Cardiac septum (tissue), 1 donor: Measurements from ENCODE around the gene NIN. TPM values are rescaled to one million over a fixed set of nuclear protein-coding genes. Genes with fewer than 3 reads are reported as not detected.

ENCODE experiments used
- DNase-seq: peaks from one replicate; pipeline ENCODE4 v3.0.0-alpha.2; 2020; ENCODE audit warnings: low spot score
- intact Hi-C: fragments of 100-400 bp; cut with DNase I; formaldehyde crosslinking; loops from one replicate; pipeline ENCODE4 v1.14.0; 2022
- total RNA-seq: library from RNA; stranded (reverse); fragmentation: NEBNext Ultra II Directional; extraction: Animal tissue kit (Norgen Biotek cat#: 25700); gene quantifications from one replicate; pipeline ENCODE4 v1.2.1, GENCODE V29; 2021
- donor health status: DM: no; HTN: no; CAD: no.

The NIN gene
- total RNA-seq, 1 donor from 2014 or later = 59.2 TPM

DNA sequence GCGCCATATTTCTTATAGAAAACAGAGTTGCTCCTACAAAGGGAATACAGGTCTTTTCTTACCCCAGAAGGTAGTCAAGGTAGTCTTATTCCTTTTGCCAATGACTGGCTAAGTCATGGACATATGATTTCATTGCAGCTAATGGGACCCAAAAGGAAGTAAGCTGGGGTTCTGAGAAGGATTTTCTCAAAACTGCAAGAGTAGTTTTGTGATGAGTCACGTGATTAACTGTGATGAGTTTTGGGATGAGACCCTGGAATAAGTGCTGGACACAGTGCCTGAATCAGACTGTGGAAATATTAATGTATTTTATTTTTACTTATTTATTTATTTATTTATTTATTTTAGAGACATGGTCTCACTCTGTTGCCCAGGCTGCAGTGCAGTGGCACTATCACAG, 13.4 kb upstream of the NIN start:
- intact Hi-C loops = no loop called here
- no peak for DNase-seq

DNA sequence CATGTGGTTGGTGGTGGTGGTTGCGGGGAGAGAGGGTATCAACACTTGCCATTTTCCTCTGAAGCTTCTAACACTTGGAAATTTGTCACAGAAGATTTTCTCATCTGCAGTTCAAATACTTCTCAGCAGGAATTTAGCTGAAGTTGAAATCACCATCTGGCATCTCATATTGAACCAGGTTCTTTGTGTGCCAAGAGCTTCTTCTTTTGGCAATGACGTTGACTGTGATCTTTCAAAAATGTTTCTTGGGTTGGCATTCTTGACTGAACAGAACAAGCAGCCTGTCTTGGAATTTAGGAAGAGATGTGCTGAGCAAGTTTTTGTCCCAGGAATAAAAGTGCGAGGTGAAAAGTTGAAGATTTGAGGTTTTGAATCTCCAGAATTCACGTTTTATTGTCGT, 8.7 kb upstream of the NIN start:
- DNase-seq = no peak
- intact Hi-C loops = no loop called here

DNA sequence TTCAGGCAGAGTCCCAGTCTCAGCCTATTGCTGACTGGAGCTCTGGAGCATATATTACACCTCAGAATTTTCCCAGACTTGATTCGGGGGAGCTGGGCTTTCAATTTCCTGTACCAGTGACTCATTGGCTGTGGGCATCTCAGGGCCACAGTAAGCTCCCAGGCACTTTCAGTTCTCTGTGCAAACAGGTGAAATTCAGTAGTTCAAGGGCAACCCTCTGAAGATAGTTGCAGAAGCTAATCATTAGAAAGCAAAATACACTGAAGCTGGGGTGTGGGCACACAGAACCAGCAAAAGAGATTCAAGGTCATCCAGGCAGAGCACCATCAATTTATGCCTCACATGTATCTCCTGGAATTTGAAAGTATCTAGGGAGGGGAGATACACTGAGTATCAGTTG, 8.1 kb upstream of the NIN start:
- no peak for DNase-seq
- intact Hi-C loops = no loop called here

DNA sequence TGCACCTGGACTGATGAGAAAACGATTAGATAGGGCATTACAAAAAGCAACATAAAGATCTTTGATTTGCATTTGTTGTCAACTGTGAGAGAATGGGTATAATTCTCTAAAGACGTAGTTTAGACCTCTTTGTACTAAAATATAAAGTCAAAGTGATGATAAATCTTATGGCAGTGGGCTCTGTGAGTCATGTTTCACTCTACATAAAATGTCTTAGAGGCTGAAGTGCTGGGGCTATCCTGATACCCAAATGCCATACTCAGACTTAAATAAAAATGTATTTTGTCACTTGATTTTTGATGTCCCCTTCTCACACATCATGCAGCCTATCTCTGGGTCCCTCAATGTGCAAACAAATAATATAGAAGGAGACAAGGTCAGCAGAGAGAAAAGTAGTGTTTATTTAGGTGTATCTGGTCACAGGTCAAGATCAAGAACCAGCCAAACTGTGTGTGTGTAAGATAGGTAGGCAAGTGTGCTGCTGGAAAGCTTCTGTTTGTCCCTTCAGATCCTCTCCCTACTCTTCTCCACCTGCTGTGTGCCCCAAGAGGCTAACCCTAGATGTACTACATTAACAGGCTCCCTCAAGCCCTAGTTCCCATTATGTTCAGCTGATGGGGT, 7.0 kb upstream of the NIN start:
- intact Hi-C loops = no loop called here
- no peak for DNase-seq

DNA sequence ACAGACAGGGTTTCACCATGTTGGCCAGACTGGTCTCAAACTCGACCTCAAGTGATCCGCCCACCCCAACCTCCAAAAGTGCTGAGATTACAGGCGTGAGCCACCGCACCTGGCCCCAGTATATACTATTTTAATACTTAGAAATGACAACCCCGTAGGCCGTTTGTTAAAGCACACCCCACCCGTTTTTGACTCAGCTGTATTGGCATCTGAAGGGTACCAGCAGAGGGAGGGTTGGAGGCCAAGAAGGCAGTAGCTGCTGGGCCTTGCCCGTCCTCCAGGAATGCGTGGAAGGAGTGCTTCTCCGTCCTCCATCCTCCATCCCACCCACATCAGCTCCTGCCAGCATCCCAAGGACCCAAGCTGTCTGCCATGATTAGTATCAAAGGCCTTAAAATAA, 6.3 kb upstream of the NIN start:
- intact Hi-C loops = no loop called here
- DNase-seq = no peak

DNA sequence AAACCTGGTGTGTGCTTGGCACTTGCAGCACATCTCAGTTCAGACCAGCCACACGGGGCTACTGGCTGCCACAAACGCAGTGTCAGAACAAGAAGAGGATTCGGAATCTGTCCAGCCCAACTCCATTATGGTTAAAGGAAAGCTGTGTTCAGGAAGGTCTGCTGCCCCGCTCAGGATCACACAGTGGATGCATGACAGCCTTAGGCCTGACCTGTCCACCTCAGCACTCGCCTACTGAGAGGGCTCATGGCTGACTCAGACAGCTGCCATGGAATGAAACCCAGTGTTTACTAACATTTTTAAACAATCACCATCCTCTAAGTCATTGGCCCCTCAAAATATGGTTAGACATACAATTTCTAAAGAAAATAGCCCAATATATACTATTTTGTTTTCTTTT, 5.6 kb upstream of the NIN start:
- no peak for DNase-seq
- intact Hi-C loops = no loop called here

DNA sequence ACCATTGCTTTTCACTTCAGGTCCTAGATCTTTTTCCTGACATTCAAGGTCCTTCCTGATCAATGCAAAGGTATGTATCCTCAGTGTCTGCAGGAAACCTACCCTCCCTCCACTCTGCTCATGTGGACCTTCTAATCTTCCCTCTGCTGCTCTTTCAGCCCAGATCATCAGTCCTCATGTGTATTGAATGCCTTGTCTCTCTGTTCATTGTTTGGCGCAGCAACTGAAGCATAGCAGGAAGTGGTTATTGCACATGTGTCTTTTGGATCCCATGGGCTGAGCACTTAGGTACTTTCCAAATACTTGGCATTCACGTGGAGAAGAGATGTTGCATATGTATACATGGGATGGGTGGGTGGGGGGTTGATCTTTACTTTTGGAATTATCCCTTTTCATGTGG, 4.3 kb upstream of the NIN start:
- no peak for DNase-seq
- intact Hi-C loops = no loop called here

DNA sequence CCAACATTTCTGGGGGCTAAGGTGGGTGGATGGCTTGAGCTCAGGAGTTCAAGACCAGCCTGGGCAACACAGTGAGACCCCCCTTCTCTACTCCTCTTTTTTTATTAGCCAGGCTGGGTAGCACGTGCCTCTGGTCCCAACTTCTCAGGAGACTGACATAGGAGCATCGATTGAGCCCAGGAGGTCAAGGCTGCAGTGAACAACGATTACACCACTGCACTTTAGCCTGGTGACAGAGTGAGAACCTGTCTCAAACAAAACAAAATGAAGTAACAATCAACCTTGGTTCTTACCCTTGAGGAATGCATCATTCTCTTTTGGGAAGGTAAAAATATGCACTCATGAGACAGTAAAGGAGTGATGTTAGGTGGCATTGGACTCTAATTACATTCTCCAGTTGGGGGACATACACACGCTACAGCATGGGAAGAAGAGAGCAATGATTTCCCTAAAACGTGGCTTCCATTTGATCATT, 3.9 kb upstream of the NIN start:
- no peak for DNase-seq
- intact Hi-C loops = loop anchor here (5.0 kb wide), 1 partner anchor 58 kb away; no protein-coding TSS in a partner anchor

DNA sequence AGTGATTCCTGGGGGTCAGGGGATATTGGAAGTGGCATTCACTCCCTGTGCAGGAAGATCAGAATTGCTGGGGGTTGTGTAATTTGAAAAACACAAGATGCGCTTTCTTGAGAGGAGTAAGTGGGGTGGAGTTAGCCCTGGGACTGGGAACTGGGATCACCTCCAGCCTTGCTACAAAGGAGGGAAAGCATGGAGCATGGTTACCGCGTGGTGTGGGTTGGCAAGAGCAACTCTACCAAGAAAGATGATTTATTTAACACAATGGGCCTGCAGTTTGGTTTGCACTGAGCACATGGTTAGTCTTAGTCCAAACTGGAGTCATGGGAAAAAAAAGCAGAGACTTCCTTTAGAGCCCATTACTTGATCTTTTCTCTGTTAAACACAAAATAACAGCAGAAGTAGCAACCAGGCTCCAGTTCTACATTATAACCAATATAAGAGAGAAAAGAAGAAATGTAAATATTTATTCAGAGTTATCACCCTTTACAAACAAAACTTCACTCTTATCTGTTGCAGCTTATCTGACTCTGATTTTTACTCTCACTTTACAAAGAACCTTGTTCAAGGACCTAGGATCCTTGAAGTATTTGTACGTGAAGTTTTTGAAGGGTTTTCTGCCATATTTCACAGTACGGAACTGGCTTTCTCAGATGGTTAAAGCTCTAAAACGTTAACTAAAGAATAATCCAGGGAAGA, 2.1 kb upstream of the NIN start:
- no peak for DNase-seq
- intact Hi-C loops = loop anchor here (5.0 kb wide), 1 partner anchor 56 kb away; no protein-coding TSS in a partner anchor

DNA sequence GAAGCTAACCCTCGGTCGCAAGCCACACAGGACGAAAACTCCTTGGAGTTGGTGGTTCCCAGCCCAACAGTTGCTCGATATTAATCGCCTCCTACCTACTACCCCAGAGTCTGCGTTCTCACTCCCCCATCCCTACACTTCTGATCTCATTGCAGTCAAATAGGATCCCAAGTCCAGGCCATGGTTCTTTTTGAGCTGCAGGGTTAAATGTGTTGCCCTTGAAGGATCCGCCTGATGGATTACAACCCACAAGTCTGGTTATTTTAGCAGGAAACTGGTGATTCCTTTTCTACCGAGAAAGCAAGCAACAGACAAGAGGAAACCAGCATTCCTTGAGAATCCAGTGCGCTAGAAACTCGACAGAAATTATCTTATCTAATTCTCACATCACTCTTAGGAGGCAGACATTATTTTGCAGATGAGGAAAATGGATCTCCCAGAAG, 785 bp upstream of the NIN start:
- DNase-seq = no peak
- intact Hi-C loops = loop anchor here (1.0 to 5.0 kb wide), 3 partner anchors 28 to 54 kb away; no protein-coding TSS in a partner anchor

DNA sequence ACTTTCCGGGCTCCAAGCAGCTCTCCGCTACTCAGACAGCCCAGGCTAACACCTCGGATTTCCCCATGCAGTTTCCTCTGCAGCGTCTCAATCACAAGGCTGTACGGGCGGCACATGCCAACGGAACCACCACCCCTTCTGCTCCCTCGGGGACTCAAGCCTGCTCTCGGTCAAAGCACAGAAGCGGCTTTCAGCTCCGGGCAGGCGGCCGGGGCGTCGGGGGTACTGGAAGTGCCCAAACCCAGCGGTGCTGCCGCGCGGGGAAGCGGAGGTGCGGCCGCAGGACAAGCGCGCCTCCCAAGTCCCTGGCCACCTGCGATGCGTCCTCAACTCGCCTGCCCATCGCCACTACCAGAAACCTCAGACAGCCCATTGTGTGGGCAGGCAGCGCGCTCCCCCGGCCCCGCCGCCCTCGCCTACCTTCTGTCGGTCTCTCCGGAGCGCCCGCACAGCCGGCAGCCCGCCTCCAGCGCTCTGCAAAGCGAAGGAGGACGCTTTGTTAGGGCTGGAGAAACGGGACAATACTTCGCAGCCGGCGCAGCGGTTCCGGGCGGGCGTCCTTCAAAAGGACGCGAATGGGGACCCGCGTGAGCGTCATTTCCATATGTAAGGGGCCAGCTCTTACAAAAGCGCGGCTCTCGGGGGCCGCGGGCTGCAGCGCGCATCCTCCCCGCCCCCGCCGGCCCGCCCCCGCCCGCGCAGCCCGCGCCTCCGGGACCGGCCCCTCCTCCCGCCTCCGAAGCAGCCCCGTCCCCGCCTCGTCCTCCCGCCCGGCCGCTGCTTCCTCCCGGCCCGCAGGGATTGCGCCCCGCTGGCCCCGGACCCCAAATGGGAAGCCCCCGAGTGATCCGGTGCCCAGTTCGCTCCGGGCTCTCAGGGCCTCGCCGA, 674 bp downstream of the NIN start:
- intact Hi-C loops = loop anchor here (2.0 to 5.0 kb wide), 2 partner anchors 37 to 53 kb away; no protein-coding TSS in a partner anchor
- peak; percentile 87 for DNase-seq

DNA sequence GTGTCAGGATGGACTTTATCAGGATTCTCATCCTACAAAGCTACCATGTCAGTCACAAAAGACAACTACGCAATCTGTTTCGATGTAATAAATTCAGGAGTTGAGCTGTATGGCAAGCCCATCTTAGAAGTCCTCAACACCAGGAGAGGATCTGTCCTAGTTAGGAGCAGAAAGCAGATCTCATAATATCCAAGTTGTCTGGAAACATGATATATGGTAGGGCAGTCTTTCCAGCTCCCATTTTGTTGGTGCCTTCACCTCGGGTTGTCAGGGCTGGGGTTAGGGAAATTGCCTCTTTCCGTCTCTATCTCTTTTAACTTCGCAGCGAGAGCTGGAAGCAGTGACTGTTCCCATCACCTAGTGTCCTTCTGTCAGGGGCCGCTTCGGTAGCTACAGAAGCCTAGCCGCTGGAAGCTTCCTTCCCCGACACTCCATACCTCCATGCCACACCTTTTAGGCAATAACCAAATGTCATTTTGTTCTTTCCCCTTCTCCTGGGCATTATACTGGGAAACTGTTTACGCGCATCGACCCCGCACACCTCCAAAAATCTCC, 1.4 kb downstream of the NIN start:
- peak; percentile 77 for DNase-seq
- intact Hi-C loops = loop anchor here (2.0 to 5.0 kb wide), 2 partner anchors 37 to 52 kb away; no protein-coding TSS in a partner anchor

DNA sequence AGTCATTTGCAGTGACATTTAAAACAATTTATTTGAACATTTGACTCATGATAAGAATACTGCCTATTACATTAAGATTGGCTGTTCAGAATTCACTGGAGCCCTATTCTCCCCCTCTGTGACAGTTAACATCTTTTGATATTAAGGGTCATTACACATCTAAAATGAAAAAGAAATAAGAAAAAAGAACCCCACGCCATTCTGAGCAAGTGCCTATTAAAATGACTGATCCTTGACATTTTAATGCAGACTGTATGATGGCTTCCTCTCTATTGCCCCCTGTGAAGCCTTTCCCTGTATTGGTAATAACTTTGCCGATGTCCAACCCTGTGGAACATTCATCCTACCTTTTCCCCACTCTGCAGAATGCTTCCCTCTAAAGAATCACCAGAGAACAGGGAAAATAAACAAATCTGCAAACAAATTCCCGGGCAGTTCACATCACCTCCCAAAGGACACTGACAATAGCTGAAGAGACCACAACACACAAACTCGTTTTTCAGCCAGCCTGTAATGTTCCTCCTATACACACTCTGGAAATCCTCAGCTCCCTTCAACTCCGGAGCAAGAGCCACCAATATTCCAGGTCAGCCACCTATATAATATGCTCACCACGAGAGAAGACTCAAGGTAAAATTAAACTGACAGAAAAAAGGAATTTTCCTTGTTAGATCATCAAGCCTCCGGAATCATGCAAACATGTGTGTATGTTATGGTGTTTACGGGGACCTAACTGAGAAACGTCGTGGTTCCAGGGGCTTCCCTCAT, 2.1 kb downstream of the NIN start:
- intact Hi-C loops = no loop called here
- no peak for DNase-seq

DNA sequence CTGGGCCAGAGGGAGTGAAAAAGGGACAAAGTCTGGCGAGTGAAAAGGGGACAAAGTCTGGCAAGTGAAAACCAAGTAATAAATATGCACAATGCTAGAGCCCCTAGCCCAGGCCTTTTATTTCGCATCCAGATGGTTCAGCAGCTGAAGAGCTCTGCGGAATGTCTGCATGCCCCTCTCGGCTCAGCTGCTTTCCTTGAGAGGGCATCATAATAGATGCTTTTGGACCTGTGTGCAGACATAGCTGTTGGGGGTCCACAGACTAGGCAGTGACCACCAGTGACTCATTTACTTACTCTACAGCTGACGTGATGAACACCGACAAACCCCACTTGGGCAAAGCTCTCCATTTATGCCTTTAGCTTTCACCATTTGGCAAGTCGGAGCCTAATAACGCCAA, 4.3 kb downstream of the NIN start:
- intact Hi-C loops = no loop called here

DNA sequence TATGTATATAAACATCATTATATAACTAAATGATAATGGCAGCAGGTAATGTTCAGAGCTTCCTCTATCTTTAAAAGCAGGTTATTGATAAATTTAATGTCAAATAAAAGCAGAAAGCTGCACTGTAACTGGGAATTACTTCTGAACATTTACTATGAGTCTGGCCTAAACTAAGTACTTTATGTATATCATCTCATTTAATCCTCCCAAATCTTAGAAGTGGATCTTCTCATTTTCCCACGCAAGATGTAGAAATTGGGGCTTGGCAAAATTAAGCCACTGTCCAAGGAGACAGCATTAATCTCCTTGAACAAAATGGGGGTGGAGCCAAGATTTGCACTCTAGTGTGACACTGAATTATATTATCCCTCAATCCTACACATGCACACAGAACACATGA, 5.7 kb downstream of the NIN start:
- intact Hi-C loops = no loop called here
- no peak for DNase-seq

More for the DNA sequence above, 4.3 kb downstream of the NIN start:
- DNase-seq = no peak

DNA sequence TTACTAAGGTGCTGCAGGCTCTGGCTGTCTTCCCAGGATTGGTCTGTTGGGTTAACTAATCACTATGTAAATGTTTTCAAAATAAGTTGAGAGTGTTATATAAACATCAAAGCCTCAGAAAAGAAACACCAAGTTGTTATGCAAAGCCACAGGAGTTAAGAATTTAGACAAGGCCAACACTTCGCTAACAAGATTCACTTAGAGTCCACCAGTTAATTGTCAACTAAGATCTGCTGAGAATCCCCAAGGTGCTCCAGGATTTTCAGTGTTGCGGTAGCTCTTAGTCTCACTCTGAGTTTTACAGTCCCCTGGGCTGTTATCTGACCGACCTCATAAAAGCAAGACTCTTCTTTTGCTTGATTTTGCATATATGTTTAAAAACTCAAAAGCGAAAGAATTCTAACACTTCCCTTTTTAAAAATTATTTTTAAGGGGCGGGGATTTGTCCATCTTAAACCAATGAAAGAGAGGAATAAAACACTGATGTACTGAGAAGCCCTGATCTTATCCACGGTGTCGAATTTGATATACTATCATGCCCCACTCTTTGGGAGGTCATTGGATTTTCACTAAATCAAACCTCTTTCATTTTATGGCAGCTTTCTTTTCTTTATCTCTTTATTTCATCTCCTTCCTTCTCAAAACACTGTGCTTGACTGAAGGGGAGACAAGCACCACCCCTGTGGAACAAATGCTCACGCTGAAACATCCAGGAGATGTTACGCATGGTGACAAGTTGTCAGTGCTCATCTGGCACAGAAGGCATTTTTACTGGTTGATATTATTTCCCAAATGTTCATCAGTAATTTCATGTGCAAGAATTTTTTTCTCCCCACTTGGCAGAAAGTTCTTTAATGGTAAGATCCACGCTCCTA, 7.0 kb downstream of the NIN start:
- no peak for DNase-seq
- intact Hi-C loops = no loop called here

DNA sequence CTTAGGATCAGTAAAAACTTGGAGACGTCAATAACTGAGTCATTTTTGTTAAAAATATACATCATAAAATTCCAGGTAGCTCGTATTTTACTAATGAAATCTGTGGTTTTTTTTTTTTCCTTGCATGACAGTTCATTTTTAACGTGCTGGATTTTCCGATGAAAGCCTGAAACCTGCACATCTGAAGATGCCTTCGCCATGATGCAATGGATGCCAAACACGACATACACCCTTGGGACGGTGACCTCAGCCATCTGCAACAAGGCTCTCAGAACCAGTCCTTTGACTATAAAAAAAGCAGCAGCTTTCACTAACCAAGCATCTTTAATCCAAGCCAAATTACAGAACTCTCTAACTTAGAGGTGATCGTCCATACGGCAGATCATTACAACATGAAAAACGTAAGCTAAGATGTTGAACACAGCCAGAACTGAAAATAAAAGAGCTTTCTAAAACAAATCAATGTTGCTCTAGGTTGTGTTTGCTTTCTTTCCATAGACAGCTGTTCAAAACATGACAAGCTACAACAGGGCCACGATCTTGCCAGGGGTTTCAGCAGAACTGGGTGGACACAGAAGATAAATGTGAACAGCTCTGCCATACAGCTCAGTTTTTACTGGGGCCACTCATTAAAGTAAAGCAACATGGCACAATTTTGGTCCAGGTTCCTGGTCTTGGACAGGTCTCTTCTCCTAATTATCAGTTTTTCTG, 7.8 kb downstream of the NIN start:
- no peak for DNase-seq
- intact Hi-C loops = no loop called here
